ENCODE data around the gene CXCL11.

CXCL11 gene

DNA sequence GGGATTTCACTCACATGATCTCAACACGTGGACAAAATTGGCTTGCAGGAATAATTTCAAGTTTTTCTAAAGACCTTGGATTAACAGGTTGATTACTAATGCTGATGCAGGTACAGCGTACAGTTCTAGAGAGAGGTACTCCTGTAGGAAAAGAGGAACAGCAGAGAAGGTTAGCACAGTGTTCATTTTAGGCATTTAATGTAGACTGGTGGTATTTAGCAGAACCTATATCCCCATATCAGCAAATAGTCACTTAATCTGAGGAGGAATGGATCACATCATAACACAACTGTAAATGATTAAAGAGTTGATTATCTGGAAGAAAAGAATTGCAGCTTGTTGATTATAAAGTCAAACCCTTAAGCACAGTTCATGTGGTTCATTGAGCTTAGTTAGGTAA, 13.2 kb downstream of the CXCL11 start:
- H3K4me3 Mint-ChIP-seq = no peak overlapping the region

DNA sequence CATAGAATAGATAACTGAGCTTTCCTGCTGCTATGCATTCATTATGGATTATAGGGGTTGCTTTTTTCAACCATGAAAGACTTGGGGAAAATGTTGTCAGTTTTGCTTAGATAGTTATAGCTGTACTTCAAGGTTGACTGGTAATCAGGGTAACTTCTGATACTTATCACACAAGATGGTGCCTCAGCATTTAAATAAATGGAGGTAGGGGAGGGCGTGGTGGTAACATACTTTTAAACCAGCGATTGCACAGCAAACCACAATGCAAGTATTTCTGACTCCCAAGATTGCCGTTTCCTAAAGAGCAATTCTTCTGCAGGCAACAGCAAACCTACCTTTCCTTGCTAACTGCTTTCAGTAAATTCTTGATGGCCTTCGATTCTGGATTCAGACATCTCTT, 13.8 kb downstream of the CXCL11 start:
- Mint-ChIP-seq H3K36me3 (no peaks in the 10 kb centered on the region), H3K4me1 (peaks cover 13 to 23% of the 10 kb centered on the region in 2 donors), H3K27me3 (no peaks in the 10 kb centered on the region), H3K9me3 (no peaks in the 10 kb centered on the region), H3K27ac (no peak overlapping the region), H3K4me3 (no peak overlapping the region)
- ATAC-seq (replicated peaks) (no peak), DNase-seq (no peak)

More for the DNA sequence above, 13.2 kb downstream of the CXCL11 start:
- ATAC-seq (replicated peaks) (no peak), DNase-seq (no peak)
- no peaks in the 10 kb centered on the region for H3K9me3 Mint-ChIP-seq
- H3K4me1 Mint-ChIP-seq = peaks cover 13 to 23% of the 10 kb centered on the region in 2 donors
- no peaks in the 10 kb centered on the region for H3K36me3 Mint-ChIP-seq
- no peaks in the 10 kb centered on the region for H3K27me3 Mint-ChIP-seq
- H3K27ac Mint-ChIP-seq = no peak overlapping the region

DNA sequence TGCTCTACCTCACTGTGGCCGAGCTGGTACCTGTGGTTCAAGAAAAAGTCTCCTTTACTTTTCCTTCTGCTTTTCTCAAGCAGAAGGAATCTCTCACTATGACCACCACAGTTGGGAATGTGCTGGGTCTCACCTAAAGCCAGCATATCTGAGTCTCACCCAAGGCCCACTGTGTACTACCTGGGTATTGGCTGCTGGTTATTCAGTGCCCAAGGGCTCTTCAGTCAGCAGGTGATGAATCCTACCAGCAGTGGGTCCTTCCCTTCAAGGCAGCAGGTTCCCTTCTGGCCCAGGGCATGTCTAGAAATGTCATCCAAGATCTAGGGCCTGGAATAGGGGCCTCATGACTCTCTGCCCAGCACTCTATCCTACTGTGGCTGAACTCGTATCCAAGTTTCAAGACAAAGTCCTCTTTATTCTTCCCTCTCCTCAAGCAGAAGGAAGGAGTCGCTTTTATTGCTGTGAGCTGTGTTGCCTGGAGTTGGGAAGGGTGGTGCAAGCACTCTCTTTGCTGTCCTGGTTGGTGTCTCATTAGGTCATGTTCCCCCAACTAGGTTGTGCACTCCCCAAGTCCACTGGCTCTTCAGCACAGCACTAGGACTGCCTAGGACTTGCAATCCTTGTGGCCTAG, 18.7 kb downstream of the CXCL11 start:
- ATAC-seq (replicated peaks) = no peak
- Mint-ChIP-seq H3K9me3 (no peaks in the 10 kb centered on the region), H3K36me3 (no peaks in the 10 kb centered on the region), H3K4me3 (no peak overlapping the region), H3K27me3 (no peaks in the 10 kb centered on the region), H3K27ac (no peak overlapping the region), H3K4me1 (peaks cover 24 to 36% of the 10 kb centered on the region in 2 donors)
- DNase-seq = no peak

DNA sequence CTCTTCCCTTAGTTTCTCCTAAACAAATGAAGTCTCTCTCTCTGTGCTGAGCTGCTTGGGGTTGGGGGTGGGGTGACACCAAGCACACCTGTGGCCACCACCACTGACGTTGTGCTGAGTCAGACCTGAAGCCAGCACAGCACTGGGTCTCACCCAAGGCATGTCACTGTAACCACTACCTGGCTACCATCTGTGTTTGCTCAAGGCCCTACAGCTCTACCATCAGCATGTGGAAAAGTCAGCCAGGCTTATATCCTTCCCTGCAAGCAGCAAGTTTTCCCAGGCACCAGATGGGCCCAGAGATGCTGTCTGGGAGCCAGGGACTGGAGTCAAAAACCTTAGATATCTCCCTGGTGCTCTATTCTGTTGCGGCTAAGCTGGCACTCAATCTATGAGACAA, 19.5 kb downstream of the CXCL11 start:
- Mint-ChIP-seq H3K36me3 (no peaks in the 10 kb centered on the region), H3K27ac (peak overlapping the region; percentile 10), H3K4me3 (no peak overlapping the region), H3K9me3 (no peaks in the 10 kb centered on the region), H3K27me3 (no peaks in the 10 kb centered on the region), H3K4me1 (peaks cover 22 to 44% of the 10 kb centered on the region in 2 donors)
- ATAC-seq (replicated peaks) (peak; percentile 61), DNase-seq (peak; percentile 15)

DNA sequence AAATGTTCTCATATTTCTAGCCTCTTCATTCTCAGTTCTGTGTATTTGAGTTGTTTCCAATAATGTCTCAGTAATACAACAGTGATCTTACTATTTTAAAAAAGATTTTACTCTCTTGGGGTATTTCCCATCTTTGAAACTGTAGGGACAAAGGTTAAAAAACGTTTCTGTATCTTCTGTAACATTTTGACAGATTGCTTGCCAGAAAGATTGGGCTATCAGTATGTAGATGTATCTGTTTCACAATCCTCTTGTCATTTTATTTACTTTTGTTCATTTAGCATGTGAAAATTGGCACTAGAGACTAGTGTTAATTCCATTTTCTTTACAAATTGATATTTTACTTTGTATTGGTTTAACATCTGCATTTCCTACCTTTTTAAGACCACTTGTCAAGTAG, 22.3 kb downstream of the CXCL11 start:
- no peaks in the 10 kb centered on the region for H3K36me3 Mint-ChIP-seq
- H3K9me3 Mint-ChIP-seq = no peaks in the 10 kb centered on the region
- no peak for DNase-seq
- H3K4me3 Mint-ChIP-seq = no peak overlapping the region
- no peak for ATAC-seq (replicated peaks)
- H3K27me3 Mint-ChIP-seq = no peaks in the 10 kb centered on the region
- peak overlapping the region; percentile 31 for H3K27ac Mint-ChIP-seq
- H3K4me1 Mint-ChIP-seq = peaks cover 24 to 47% of the 10 kb centered on the region in 2 donors

DNA sequence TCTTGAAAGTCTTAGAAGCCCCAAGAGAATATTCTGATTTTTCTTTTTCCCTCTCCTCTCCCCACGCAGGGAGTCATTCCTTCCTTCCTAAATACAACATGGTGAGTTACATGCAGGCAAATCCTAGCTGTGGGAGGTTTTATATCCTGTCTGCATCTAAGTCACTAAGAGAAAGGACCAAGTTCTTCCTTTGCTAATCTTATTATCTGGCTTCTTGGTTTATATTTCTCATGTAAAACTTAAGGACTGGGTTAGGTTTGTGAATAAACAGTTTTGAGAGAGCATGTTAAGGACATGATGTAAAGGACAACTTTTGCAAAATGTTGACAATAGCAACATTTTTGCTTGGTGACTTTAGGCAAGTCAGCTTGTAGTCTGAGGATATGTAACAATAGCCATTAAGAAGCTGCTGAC, 23.5 kb downstream of the CXCL11 start:
- Mint-ChIP-seq H3K27ac (no peak overlapping the region), H3K27me3 (peaks cover 0 to 4% of the 10 kb centered on the region in 2 donors), H3K9me3 (no peaks in the 10 kb centered on the region), H3K4me3 (no peak overlapping the region), H3K4me1 (peaks cover 24 to 47% of the 10 kb centered on the region in 2 donors), H3K36me3 (no peaks in the 10 kb centered on the region)
- ATAC-seq (replicated peaks) (peak in 1 of 2 donors; percentile 2), DNase-seq (no peak)

DNA sequence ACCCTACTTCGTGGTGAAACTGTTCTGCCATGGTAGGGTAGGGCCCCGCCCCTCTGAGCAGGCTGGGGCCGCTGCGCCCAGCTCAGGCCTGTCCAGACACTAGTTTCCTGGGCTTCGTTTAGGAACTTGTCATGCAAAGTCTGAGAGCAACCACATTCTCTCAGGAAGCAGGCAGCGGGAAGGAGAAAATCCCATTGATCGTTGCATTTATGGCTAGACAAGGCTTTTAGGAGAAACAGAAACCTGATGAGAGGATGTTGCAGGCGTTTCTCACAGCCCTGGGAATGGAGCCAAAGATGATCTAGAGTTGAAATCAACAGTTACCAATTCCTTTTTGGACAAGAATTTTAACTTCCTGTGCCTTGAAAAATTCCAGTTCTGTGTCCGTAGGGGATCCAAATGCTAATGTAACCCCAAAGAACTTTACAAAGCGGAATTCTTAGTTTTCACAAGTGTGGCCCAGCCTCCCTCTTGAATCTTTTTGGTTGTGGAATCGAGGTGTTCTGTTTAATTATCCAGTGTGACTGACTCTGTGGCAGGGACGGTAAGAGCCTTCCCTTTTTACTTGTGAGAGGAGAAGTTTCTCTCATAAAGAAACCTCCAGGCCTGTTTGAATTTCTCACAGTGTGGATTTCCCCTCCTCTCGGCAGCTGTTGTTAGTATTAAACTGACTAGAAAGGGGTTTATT, 24.0 kb downstream of the CXCL11 start:
- H3K4me1 Mint-ChIP-seq = peaks cover 28 to 47% of the 10 kb centered on the region in 2 donors
- peak; percentile 46 for DNase-seq
- H3K27me3 Mint-ChIP-seq = peaks cover 0 to 4% of the 10 kb centered on the region in 2 donors
- H3K9me3 Mint-ChIP-seq = no peaks in the 10 kb centered on the region
- H3K4me3 Mint-ChIP-seq = peak overlapping the region in 1 of 2 donors; percentile 39
- no peaks in the 10 kb centered on the region for H3K36me3 Mint-ChIP-seq
- H3K27ac Mint-ChIP-seq = no peak overlapping the region
- peak; percentile 89 to 94 for ATAC-seq (replicated peaks)

DNA sequence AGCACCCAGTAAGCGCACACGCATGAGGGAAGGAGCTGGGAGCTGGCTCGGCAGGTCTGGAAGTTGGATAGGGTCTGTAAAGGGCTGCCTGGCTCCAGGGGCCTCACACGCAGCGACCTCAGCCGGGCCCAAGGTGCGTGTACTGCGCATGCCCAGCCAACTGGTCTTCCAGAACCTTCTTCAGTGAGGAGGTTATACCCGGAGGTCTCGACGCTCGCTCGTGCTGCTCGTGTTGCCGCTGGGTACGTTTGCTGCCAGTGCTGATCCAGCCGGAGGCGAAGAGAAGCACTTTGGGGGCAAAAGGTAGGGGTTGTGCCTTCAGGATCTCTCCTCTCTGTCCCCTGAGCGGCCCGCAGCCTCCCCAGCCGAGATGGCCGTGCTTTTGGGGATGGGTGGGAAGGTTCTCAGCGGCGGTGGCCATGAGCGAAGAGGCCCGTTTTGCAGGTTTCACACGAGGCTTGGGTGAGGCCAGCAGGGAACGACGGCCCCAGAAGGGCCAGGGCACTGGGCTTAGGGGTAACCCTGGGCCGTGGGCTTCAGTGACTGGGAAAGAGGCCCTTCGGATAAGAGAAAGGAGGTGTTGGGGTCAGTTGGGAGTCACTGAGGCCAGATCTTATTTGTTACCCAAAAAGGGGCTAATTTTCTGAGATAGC, 24.7 kb downstream of the CXCL11 start:
- Mint-ChIP-seq H3K27ac (no peak overlapping the region), H3K4me3 (peak overlapping the region in 1 of 2 donors; percentile 39), H3K9me3 (no peaks in the 10 kb centered on the region), H3K4me1 (peaks cover 25 to 43% of the 10 kb centered on the region in 2 donors), H3K27me3 (peaks cover 0 to 4% of the 10 kb centered on the region in 2 donors), H3K36me3 (no peaks in the 10 kb centered on the region)
- ATAC-seq (replicated peaks) (no peak), DNase-seq (no peak)

DNA sequence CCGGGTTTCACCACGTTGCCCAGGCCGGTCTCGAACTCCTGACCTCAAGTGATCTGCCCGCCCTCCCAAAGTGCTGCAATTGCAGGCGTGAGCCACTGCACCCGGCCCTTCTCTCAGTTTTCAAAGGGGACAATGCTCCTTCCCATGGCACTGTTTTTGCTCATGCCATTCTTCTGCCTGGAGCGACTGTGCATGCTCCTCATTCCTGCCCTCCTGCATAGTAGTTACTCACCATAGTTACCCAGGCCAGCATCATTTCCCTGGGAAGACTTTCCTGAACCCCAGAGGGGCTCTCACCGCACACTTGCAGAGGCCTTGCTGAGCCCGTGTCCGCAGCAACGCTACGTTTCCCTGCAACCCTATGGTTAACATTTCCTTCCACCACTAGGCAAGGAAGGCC, 25.3 kb downstream of the CXCL11 start:
- ATAC-seq (replicated peaks) (no peak), DNase-seq (no peak)
- H3K4me3 Mint-ChIP-seq = no peak overlapping the region
- no peak overlapping the region for H3K27ac Mint-ChIP-seq
- peaks cover 25 to 39% of the 10 kb centered on the region in 2 donors for H3K4me1 Mint-ChIP-seq
- no peaks in the 10 kb centered on the region for H3K36me3 Mint-ChIP-seq
- H3K27me3 Mint-ChIP-seq = peaks cover 0 to 4% of the 10 kb centered on the region in 2 donors
- H3K9me3 Mint-ChIP-seq = no peaks in the 10 kb centered on the region

DNA sequence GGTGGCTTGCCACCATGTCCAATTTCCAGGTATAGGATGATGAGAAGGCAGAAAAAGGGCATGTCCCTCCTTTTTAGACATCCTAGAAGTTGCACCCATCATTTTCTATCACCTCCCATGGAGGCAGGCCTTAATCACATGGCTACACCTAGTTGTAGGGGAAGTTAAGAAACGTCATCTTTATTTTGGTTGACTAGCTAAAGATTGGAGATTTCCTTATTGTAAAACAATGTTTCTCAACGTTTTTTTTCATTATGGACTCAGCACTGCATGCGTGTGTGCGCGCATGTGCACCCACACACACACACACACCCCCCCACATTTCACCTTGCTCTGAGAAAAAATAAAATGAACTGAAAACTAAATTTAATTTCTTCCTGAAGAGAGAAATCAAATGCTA, 26.6 kb downstream of the CXCL11 start:
- Mint-ChIP-seq H3K9me3 (no peaks in the 10 kb centered on the region), H3K4me1 (peaks cover 19 to 26% of the 10 kb centered on the region in 2 donors), H3K27ac (no peak overlapping the region), H3K36me3 (no peaks in the 10 kb centered on the region), H3K27me3 (peaks cover 0 to 4% of the 10 kb centered on the region in 2 donors), H3K4me3 (no peak overlapping the region)
- DNase-seq = no peak
- ATAC-seq (replicated peaks) = no peak

DNA sequence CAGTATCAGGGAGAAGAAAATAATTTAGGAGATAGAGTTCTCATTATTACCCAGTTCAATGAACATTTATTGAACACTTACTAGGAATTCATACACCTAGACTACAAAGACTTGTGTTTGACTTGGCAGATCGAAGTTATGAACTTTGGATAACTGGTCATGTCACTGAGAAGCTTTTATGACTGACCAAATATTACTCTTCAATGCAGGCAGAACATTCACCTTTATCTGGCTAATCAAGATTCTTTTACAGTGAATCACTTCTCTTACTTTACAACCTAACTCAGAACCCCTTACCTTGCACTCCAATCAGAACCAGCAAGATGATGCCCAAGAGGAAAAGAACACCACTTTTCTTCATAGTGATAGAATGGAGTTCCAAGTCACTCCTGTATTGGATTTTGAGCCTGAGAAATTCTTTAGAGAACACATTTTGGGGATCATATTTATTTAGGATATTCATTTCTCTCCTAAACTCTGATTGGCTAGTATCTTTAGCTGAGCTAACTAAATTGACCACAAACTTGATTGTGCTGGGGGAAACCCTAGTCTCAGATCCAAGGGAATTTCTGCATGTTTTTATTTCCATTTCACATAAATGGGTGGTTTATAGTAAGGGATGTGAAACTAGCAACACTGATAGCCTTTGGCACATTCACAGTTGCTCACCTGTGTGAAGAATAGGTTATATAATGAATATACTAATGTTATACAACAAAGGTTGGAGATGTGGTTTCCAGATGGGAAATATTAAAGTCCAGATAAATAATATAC, 28.6 kb downstream of the CXCL11 start, which contains the start of gene CXCL9:
CXCL9 (minus strand) TSS at position 421 of the 774 bp plus-strand sequence; CDS start at position 361, 60 bp downstream.
- DNase-seq (no peak), ATAC-seq (replicated peaks) (peak in 1 of 2 donors; percentile 24)
- H3K27ac Mint-ChIP-seq = no peak within 1 kb of the TSS
- H3K4me1 Mint-ChIP-seq = peaks cover 10 to 16% of the 10 kb centered on the region in 2 donors
- no peaks in the 10 kb centered on the region for H3K9me3 Mint-ChIP-seq
- no peak within 1 kb of the TSS for H3K4me3 Mint-ChIP-seq
- H3K27me3 Mint-ChIP-seq = peaks cover 5 to 12% of the 10 kb centered on the region in 2 donors
- no peaks in the 10 kb centered on the region for H3K36me3 Mint-ChIP-seq

DNA sequence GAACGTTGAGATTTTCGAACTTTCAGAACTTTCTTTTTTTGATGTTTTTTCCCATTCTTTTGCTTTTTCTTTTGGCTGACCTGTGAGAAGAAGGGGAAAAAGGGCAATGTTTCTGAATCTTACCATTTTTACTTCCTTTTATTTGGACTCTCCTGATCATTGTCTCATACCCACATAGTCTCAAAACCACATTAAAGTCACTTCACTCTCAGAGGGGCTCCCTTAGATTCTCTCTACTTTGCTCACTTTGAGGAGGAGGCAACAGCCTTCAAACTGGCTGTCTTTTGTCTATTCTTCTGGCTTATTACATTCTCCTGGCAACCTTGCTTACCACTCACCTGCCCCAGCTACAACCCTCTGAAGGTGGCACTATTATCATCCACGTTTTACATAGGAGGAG, 32.2 kb downstream of the CXCL11 start:
- ATAC-seq (replicated peaks) (no peak), DNase-seq (no peak)
- Mint-ChIP-seq H3K4me3 (no peak overlapping the region), H3K36me3 (no peaks in the 10 kb centered on the region), H3K9me3 (no peaks in the 10 kb centered on the region), H3K27ac (no peak overlapping the region), H3K27me3 (peaks cover 5 to 12% of the 10 kb centered on the region in 2 donors), H3K4me1 (peaks cover 4 to 7% of the 10 kb centered on the region in 2 donors)

DNA sequence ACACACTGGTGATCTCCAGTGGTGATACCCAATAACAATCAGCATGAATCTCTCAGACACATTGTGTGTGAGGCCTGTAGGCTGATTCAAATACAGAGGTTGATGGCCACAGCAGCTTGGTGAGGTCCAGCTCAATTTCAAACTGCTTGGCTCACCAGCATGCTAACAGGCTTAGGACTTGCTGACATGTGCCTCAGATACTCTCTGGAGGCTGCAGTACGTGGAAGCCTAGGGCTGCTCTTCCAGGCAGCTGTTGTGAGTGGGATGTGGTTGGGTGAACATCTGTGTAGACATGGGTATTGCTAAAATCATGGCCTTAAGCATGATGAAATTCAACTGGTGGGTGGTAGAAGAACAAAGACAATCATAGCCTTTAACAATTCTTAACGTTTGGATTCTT, 32.8 kb downstream of the CXCL11 start:
- H3K36me3 Mint-ChIP-seq = no peaks in the 10 kb centered on the region
- DNase-seq (no peak), ATAC-seq (replicated peaks) (peak; percentile 51 to 58)
- H3K27me3 Mint-ChIP-seq = peaks cover 5 to 8% of the 10 kb centered on the region in 2 donors
- H3K4me1 Mint-ChIP-seq = peaks cover 4 to 7% of the 10 kb centered on the region in 2 donors
- H3K9me3 Mint-ChIP-seq = no peaks in the 10 kb centered on the region
- H3K4me3 Mint-ChIP-seq = no peak overlapping the region
- H3K27ac Mint-ChIP-seq = no peak overlapping the region

DNA sequence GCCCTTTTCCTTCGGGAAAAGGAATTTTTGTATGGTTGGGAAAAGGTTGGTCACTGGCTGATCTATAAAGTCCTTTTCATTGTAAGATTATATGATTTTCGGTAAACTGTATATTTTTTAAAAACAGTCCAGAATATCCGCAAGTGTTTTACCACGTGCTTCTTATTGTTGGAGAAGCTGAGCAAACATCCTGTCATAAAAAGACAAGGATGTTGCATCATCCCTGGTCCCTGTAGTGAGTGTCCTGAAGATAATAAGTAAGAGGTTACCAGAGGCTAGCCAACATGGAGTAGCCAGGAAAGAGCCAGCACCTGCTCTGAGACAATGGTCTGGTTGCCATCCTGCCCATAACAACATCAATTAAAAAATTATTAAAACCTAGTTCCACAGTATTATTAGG, 33.7 kb downstream of the CXCL11 start:
- H3K36me3 Mint-ChIP-seq = no peaks in the 10 kb centered on the region
- ATAC-seq (replicated peaks) = no peak
- DNase-seq = no peak
- no peak overlapping the region for H3K27ac Mint-ChIP-seq
- H3K4me3 Mint-ChIP-seq = no peak overlapping the region
- H3K9me3 Mint-ChIP-seq = no peaks in the 10 kb centered on the region
- peaks cover 4 to 6% of the 10 kb centered on the region in 2 donors for H3K4me1 Mint-ChIP-seq
- H3K27me3 Mint-ChIP-seq = peaks cover 5 to 8% of the 10 kb centered on the region in 2 donors
